Measurements from ENCODE around the gene FOXQ1.

The FOXQ1 gene, protein sequence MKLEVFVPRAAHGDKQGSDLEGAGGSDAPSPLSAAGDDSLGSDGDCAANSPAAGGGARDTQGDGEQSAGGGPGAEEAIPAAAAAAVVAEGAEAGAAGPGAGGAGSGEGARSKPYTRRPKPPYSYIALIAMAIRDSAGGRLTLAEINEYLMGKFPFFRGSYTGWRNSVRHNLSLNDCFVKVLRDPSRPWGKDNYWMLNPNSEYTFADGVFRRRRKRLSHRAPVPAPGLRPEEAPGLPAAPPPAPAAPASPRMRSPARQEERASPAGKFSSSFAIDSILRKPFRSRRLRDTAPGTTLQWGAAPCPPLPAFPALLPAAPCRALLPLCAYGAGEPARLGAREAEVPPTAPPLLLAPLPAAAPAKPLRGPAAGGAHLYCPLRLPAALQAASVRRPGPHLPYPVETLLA

DNA sequence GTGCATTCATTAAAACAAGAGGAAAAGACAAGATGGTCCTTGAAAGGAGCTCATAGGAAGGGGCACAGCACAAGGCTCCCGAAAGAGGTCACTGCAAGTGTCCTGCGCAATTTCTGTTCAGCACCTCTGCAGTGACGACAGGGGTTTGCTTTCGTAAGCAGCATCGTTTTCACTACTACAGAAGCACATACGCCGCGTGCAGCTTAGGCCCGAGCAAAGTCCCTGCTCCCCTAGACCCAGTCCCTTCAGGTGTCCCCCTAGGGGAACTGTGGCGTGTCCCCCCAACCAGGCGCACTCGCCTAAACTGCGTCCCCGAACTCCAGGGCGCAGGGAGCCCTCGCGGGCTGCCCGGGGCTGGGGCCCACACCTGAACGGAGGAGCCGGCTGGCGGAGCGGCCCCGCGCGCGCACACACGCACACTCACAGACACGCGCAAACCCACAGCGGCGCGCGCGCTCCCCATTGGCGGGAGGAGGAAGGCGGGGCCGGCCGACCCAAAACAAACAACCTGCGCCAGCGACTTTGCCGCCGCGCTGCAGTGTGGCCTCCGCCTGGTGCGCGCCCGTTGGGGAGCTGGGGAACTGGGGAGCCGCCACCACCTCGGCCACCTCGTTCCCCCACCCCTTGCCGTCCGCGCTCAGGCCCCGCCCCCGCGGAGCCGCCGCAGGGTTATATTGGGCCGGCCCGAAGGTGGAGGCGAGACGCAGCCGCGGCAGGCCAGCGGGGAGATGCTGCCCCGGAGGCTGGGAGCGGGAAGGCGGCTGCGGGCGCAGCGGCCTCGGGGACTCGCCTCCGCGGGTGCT, at the start of gene FOXQ1:
FOXQ1 (plus strand) TSS at position 699 of the 803 bp plus-strand sequence. CDS start 607 bp downstream, outside the sequence.
- peak in 1 of 51 donors; percentile 13 for DNase-seq

GRCh38 chr6:1262704-1263038, 49.2 kb upstream of the FOXQ1 start:
- DNase-seq: no peak

DNA sequence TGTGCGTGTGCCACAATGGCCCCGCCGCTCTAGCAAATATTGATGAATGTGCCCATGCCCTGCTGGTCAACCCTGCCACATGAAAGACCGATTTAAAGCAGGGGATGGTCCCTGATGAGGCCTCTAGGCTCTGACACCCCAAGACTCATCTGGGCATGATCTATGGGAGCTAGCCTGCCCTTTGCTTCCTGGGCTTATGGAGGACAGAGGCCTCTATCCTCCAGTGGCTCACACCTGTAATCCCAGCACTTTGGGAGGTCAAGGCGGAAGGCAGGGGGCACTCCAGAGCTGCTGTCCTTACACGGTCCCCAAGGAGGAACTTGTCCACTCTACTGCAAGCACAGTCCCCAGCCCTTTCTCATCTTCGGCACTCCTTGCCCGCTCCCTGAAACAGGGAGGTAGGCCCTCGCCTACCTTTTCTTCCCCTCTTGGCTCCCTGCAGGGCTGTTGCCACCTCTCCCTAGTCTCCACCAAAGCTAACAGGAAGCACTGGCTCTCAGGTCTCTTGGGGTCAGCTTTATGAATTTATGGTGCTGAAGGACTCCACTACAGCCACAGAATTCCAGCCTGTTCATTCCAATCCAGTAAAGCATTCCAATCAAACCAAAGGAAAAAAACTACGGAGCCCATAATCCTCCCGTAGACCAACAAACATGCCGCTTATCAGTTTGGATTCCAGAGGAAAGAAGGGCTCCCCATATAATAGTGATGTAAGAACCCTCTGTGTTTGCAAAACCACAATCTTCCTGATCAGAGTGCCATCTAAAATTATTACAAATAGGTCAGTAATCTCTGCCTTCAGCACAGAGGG, 48.7 kb upstream of the FOXQ1 start:
- DNase-seq: no peak

- no peak for DNase-seq
Measured at GRCh38 chr6:1263850-1264377, 48.0 kb upstream of the FOXQ1 start.

- no peak for DNase-seq
Measured at GRCh38 chr6:1264619-1265445, 47.1 kb upstream of the FOXQ1 start.

GRCh38 chr6:1266686-1267056, 45.2 kb upstream of the FOXQ1 start:
- DNase-seq: no peak

- DNase-seq: no peak
Measured at GRCh38 chr6:1267057-1267732, 44.7 kb upstream of the FOXQ1 start.

- DNase-seq: no peak
Measured at GRCh38 chr6:1267790-1268762, 43.8 kb upstream of the FOXQ1 start.

GRCh38 chr6:1271071-1271763, 40.7 kb upstream of the FOXQ1 start:
- no peak for DNase-seq

DNA sequence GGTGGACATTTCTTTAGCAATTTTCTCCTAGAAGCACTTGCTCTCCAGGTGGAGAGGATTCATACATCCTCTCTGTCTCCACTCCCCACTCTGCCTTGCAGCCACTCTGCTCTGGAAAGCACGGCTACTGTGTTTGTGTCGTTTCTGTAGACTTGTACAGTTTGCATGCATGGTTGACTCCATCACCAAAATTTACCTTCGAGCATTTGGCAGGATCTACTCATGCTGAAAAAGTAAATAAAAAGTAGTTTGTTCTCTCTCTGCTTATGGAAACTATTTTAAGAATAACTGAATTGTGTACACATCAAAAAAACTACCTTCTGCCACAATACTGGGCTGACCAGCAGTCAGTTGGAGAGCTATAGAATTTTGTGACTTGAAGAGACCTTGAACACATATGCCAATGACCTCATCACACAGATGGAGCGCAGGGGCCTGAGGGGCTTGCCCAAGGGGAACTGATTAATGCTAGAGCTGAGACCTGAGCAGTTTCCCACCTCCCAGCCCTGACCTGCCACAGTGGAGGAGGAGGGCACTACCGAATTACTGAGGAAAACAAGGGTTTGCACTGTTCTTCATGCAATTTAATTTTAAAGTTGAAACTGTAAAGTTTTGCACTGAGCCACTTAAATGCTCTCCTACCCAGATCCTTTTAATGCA, 33.7 kb upstream of the FOXQ1 start:
- no peak for DNase-seq

DNA sequence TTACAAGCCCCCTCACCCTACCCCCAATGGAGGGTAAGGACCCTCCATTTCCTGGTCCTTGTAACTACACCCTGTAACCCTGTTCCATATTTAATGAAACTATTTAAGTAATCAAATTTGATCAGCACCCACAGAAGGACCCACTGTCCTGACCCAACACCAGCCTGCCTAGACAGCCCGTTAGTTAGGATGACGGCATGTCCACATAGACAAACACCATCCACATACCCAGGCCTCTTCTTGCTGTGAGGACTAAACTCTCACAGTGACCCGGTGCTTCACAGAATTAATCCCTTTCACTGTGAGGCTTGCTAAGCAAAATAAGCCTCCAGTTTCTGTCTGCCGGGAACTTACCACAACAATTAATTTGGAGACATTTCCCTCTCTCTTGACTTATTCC, 32.8 kb upstream of the FOXQ1 start:
- no peak for DNase-seq

DNA sequence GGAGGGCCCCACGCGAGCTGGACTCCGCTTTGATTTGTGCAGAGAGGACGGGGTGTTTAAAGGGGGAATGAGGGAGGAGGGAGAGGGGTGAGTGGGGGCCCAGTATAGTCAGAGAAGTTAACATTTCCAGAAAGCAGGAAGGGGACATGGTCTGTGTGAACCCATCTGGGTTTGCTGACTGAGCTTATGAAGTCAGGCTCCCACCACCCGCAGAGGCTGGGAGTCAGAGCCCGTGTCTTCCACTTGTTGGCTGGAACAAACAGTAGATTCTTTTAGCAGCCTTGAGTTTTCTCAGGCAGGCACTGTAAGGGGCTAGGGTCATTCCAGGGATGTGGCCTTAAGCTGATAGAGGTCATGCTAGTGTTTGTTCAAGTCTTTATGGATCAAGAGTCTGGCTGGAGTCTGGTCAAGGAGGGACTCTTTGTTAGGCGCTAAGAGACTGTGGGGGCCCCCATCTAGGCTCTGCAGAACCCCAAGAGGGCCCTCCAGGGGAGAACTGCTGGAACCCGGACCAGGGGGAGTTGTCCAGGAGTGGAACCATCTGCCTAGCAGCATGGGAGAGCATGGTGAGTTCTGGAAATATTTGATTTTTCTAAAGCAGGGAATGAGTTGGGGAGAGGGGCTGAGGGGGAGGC, 31.1 kb upstream of the FOXQ1 start:
- DNase-seq: no peak

DNA sequence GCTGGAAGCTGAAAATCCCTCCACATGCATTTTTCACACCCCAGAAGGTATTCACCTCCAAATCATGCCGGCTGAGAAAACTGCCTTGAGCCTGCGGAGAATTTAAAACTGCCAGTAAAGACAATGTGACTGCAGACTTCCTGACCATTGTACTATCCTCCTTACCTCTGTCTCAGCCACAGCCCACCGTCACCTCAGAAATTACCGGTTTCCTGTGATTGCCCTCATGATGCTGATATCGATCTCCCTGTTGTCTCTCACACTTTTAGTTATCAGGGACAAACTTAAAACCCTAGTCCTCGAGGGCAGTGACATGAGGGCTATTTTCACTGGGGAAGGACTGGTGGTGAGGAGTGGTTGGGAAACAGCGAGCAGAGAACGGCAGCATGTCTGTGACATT, 30.2 kb upstream of the FOXQ1 start:
- no peak for DNase-seq

- DNase-seq: no peak
Measured at GRCh38 chr6:1283501-1283900, 28.4 kb upstream of the FOXQ1 start.

DNA sequence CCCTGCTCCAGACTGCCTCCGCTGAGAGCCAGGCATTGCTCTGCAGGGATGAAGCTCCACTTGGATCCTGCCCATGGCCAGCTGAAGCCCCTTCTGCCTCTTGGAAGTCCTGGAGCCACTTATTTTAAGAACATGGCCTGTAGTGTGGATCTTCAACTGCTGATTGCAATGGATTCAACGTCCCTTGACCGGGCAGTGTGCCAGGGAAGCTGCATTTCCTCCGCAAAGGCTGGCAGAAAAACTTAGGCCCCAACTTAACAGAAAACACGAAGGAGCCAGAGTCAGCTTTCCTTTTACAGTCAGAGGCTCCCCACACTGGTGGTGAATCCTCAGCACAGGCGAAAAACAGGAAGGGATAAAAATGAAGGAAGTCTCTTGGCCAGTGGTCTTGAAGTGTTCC, 26.3 kb upstream of the FOXQ1 start:
- peak in 10 of 51 donors; percentile 0 to 13 (median 4) for DNase-seq

GRCh38 chr6:1285956-1286355, 25.9 kb upstream of the FOXQ1 start:
- no peak for DNase-seq

DNA sequence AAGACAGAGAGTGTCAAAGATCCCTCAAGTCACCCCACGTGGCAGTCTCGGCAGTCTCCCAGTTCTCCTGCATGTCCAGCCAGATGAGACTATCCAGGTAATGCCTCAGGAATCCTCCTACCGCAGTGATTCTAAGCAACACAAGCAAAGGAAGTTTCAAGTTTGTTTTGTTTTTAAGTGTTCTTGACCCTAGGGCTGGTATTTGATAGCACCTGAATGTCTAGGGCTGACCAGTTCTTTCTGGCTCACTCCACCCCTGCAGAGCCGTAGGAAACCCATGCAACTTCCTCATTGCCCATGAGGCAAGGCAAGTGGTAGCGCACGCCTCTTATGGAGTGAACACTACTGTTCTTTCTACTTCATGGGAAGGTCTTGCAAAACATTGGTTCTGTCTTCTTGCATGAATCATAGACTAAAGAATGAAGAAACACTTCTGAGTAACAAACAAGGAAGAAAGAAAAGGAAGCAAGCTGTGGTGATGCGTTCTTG, 24.8 kb upstream of the FOXQ1 start:
- no peak for DNase-seq

Data from hypothalamus (tissue), 51 donors.